Breast epithelium (tissue), 4 donors: ENCODE results near the gene RAD51AP1. TPM values are rescaled to one million over a fixed set of nuclear protein-coding genes. Genes with fewer than 3 reads are reported as not detected.

Experiments used
- DNase-seq, 2 donors: peaks; one replicate each; pipeline ENCODE4 v3.0.0-alpha.2; 2019; ENCODE audit warnings: low spot score in 2 of 2
- H3K27ac ChIP-seq, 2 donors: fragments of 200-600 bp; sonication (generic) in 1 of 2; one replicate each; pipeline ENCODE4 v1.5.1; 2016 to 2019; ENCODE audit warnings: mild to moderate bottlenecking in 1 of 2
- H3K27me3 ChIP-seq, 2 donors: fragments of 200-600 bp; sonication (generic) in 1 of 2; one replicate each; pipeline versions ENCODE4 v1.5.1 to v1.6.0; 2017 to 2019; ENCODE audit warnings: control low read depth in 1 of 2, mild to moderate bottlenecking in 1 of 2
- H3K36me3 ChIP-seq: fragments of 200-600 bp; one replicate; pipeline ENCODE4 v1.5.1; 2019
- H3K4me1 ChIP-seq, 2 donors: fragments of 200-600 bp; sonication (generic); one replicate each; pipeline ENCODE4 v1.5.1; 2016 to 2019; ENCODE audit warnings: control low read depth in 1 of 2
- H3K4me3 ChIP-seq, 3 donors: fragments of 200-600 bp; sonication (generic); 1 replicate in 2 of 3; 2 replicates in 1 of 3; pipeline ENCODE4 v1.5.1; 2016 to 2019; ENCODE audit warnings: mild to moderate bottlenecking in 3 of 3, moderate library complexity in 2 of 3
- H3K9me3 ChIP-seq, 2 donors: fragments of 200-600 bp; sonication (generic) in 1 of 2; one replicate each; pipeline ENCODE4 v1.5.1; 2016 to 2019; ENCODE audit warnings: control low read depth in 1 of 2
- CTCF ChIP-seq, 3 donors: fragments of 450-650 bp; IDR thresholded peaks; one replicate each; pipeline ENCODE4 v1.5.1; 2016 to 2017; ENCODE audit warnings: antibody characterized with exemption in 3 of 3, mild to moderate bottlenecking in 3 of 3, moderate library complexity in 3 of 3
- POLR2A ChIP-seq: fragments of 450-650 bp; IDR thresholded peaks from one replicate; pipeline ENCODE4 v1.6.1; 2016; ENCODE audit warnings: antibody characterized with exemption, mild to moderate bottlenecking, moderate library complexity
- POLR2AphosphoS5 ChIP-seq, 3 donors: sonication (generic); formaldehyde crosslinking; IDR thresholded peaks; one replicate each; pipeline ENCODE4 v1.6.1; 2017; ENCODE audit warnings: antibody characterized with exemption in 3 of 3
- intact Hi-C: fragments of 100-400 bp; cut with DNase I; formaldehyde crosslinking; loops from one replicate; pipeline ENCODE4 v1.15.1; 2023; ENCODE audit warnings: low total_unique reads
- total RNA-seq, 3 donors: library from RNA; depleted of rRNA; stranded (reverse); fragments of >200 nt; gene quantifications; one replicate each; pipeline ENCODE4 v1.1.0, GENCODE V29; 2016

The RAD51AP1 gene
- total RNA-seq, 3 donors from 2014 or later: 2.1 to 5.4 (median 2.9) TPM

GRCh38 chr12:4562034-4562657 is 23.5 kb downstream of the RAD51AP1 start, which contains the start of gene DYRK4:
Gene DYRK4, plus strand, starts transcription at chr12:4562208. Its CDS starts 38 bp downstream, at chr12:4562246.
- H3K27ac ChIP-seq: no peak within 1 kb of the TSS
- peak; percentile 32 to 58 for DNase-seq
- intact Hi-C loops: no loop called here

GRCh38 chr12:4563336-4563735 is 24.6 kb downstream of the RAD51AP1 start:
- intact Hi-C loops: no loop called here
- Histone ChIP-seq H3K36me3 (no peaks in the 10 kb centered on the region), H3K27me3 (no peaks in the 10 kb centered on the region), H3K4me3 (no peak overlapping the region), H3K27ac (no peak overlapping the region), H3K4me1 (no peaks in the 10 kb centered on the region), H3K9me3 (no peaks in the 10 kb centered on the region)
- TF ChIP-seq CTCF (IDR thresholded peaks at IDR 0.05): no peak
- no peak for TF ChIP-seq POLR2A
- no peak for TF ChIP-seq POLR2AphosphoS5 (IDR thresholded peaks at IDR 0.05)
- DNase-seq: no peak

More at GRCh38 chr12:4562034-4562657, 23.5 kb downstream of the RAD51AP1 start, which contains the start of gene DYRK4:
- H3K27me3 ChIP-seq: no peaks in the 10 kb centered on the region
- no peaks in the 10 kb centered on the region for H3K9me3 ChIP-seq
- no peaks in the 10 kb centered on the region for H3K36me3 ChIP-seq
- peak in 1 of 3 donors; percentile 12 for TF ChIP-seq POLR2AphosphoS5 (IDR thresholded peaks at IDR 0.05)
- TF ChIP-seq CTCF (IDR thresholded peaks at IDR 0.05): no peak
- TF ChIP-seq POLR2A: no peak
- H3K4me3 ChIP-seq: peak within 1 kb of the TSS; percentile 34 to 64 (median 41)
- no peaks in the 10 kb centered on the region for H3K4me1 ChIP-seq

- no peaks in the 10 kb centered on the region for H3K9me3 ChIP-seq
- TF ChIP-seq POLR2A (no peak), CTCF (IDR thresholded peaks at IDR 0.05) (no peak), POLR2AphosphoS5 (IDR thresholded peaks at IDR 0.05) (no peak)
- no peaks in the 10 kb centered on the region for H3K36me3 ChIP-seq
- no peak overlapping the region for H3K27ac ChIP-seq
- no peaks in the 10 kb centered on the region for H3K4me1 ChIP-seq
- no peaks in the 10 kb centered on the region for H3K27me3 ChIP-seq
- no peak for DNase-seq
- intact Hi-C loops: no loop called here
- no peak overlapping the region for H3K4me3 ChIP-seq
Observed at GRCh38 chr12:4564818-4565217, 26.1 kb downstream of the RAD51AP1 start.

GRCh38 chr12:4566474-4566873 is 27.8 kb downstream of the RAD51AP1 start:
- Histone ChIP-seq H3K9me3 (no peaks in the 10 kb centered on the region), H3K27me3 (no peaks in the 10 kb centered on the region), H3K4me3 (no peak overlapping the region), H3K27ac (no peak overlapping the region), H3K4me1 (no peaks in the 10 kb centered on the region), H3K36me3 (no peaks in the 10 kb centered on the region)
- TF ChIP-seq POLR2A: no peak
- no peak for TF ChIP-seq POLR2AphosphoS5 (IDR thresholded peaks at IDR 0.05)
- DNase-seq: no peak
- intact Hi-C loops: no loop called here

- intact Hi-C loops: no loop called here
- H3K4me3 ChIP-seq: no peak overlapping the region
- no peak for DNase-seq
- no peak overlapping the region for H3K27ac ChIP-seq
- TF ChIP-seq CTCF (IDR thresholded peaks at IDR 0.05) (no peak), POLR2AphosphoS5 (IDR thresholded peaks at IDR 0.05) (no peak), POLR2A (no peak)
- H3K27me3 ChIP-seq: no peaks in the 10 kb centered on the region
- H3K4me1 ChIP-seq: no peaks in the 10 kb centered on the region
- H3K36me3 ChIP-seq: no peaks in the 10 kb centered on the region
- no peaks in the 10 kb centered on the region for H3K9me3 ChIP-seq
Observed at GRCh38 chr12:4567073-4567881, 28.6 kb downstream of the RAD51AP1 start.
